Left ventricle myocardium superior (tissue), 1 donor: ENCODE results near the gene EPB41L3. TPM values are rescaled to one million over a fixed set of nuclear protein-coding genes. Genes with fewer than 3 reads are reported as not detected.
"Not testable (repeated sequence)": the region's sequence is repeated elsewhere in the genome, so short reads cannot be mapped to it uniquely, and the experiment has no call there.

Experiments used
- ATAC-seq: fragments of 200-7000 bp; cut with Tn5 transposase; one replicate; pipeline ENCODE4 v1.9.1; 2020; ENCODE audit warnings: mild to moderate bottlenecking, moderate library complexity
- DNase-seq: peaks from one replicate; pipeline ENCODE4 v3.0.0-alpha.2; 2020
- intact Hi-C: fragments of 100-400 bp; cut with micrococcal nuclease; formaldehyde crosslinking; loops from one replicate; pipeline ENCODE4 v1.11.0; 2022
- total RNA-seq: library from RNA; stranded (reverse); fragmentation: NEBNext Ultra II Directional; extraction: Animal tissue kit (Norgen Biotek cat#: 25700); gene quantifications from one replicate; pipeline ENCODE4 v1.2.1, GENCODE V29; 2021
- donor health status: DM: no; HTN: yes; CAD: no; lungs with severe emphysema.

The EPB41L3 gene
- total RNA-seq, 1 donor from 2014 or later, result 6.8 TPM

- no peak for ATAC-seq
- intact Hi-C loops, result no loop called here
- DNase-seq, result no peak
Measured at GRCh38 chr18:5537860-5538259, 5.9 kb downstream of the EPB41L3 start.

DNA sequence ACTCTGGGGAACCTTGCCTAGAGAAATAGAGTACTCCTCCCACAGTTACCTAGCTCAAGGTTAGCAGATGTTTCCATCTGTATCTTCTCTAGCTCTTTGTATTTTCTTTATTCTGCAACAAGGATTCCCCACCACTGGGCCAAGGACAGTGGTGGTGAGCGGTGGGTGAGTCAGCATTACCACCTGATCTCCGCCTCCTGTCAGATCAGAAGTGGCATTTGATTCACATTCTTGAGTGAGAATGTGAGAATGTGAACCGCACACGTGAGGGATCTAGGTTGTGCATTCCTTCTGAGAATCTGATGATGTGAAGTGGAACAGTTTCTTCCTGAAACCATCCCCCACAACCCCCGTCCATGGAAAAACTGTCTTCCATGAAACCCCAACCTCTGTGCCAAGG lies 9.0 kb downstream of the EPB41L3 start:
- DNase-seq (no peak), ATAC-seq (no peak)
- intact Hi-C loops, result no loop called here

GRCh38 chr18:5532066-5532465 lies 11.7 kb downstream of the EPB41L3 start:
- DNase-seq (no peak), ATAC-seq (no peak)
- intact Hi-C loops, result no loop called here

DNA sequence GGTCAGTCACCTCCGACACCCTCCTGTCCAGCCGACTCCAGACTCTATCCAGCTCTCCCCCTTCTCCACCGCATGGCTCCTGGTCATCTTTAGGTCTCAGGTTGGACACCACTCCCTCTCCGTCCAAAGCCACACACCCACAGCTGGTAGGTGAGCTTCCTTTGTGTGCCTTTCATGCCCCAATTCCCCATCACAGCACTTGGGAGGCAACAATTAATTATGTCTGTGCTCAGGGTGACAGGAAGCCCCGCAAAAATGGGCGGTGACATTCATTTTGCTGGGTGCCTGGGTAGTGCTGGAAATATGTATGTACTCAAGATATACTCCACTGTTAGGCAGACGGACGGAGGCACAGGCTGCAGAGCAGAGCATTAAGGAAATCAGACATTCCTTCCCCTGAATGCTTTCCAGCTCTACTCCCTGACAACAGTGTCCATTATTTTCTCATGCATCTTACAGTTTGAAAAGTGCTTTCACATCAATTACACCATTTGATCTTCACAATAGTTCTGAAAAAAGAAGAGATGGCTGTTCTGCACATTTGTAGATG lies 13.1 kb downstream of the EPB41L3 start:
- intact Hi-C loops, result loop anchor here (2.0 kb wide), 1 partner anchor 16 kb away; no protein-coding TSS in a partner anchor
- DNase-seq, result no peak

DNA sequence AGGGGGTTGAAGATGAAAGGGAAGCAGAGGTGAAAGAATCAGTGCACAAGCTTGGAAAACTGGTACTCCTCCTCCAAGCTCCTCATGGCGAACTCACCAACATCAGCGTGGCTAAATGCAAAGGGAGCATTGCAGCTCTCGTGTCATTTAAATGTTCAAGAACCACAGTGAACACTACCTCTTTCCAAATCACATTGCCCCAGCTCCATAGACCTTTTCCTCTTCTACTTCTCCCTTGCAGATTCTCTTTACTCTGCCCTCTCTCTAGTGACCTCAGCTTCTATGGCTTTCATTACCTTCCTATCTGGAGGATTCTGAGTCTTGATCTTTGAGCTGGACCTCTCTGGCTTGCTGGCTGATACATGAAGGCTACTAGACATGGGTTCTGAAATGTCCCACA lies 14.3 kb downstream of the EPB41L3 start:
- no peak for DNase-seq
- ATAC-seq, result no peak
- intact Hi-C loops, result no loop called here

More for the DNA sequence above, 13.1 kb downstream of the EPB41L3 start:
- ATAC-seq, result no peak

DNA sequence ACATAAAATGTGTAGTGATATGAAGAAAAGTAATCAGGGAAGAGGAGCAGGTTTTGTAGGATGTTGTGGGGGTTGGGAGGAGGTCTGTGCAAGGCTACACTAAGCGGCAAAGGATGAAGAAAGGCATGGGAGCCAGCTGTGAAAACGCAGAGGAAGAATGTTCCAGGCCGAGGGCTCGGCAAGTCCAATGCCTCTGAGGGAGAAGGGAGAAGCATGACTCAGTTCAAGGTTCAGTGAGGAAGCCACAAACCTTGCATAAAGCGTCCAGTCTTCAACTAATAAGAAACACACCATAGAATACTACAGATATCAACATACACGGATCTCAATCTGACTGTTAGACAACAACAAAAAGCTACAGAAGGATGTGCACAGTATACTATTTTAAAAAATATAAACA lies 16.2 kb downstream of the EPB41L3 start:
- intact Hi-C loops, result no loop called here
- DNase-seq (peak; percentile 42), ATAC-seq (peak; percentile 93)

DNA sequence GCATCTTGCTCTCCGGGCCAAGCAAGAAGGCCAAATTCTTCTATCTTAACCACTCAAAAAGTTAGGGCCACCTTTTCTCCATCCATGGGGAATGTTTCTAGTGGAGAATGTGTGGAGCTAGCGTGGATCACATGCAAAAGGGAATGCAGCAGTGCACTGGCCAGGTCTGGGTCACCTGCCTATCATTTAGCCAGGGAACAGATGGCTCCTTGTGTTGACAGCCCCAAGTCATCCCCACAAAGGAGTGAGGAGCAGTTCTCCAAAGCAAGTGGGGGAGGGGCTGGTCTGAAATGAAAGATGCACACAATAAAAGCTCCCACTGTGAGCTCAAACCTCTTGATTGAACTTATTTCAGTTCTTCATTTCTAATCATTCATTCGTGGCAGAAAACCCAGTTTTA lies 19.1 kb downstream of the EPB41L3 start:
- no peak for DNase-seq
- intact Hi-C loops, result no loop called here
- no peak for ATAC-seq

DNA sequence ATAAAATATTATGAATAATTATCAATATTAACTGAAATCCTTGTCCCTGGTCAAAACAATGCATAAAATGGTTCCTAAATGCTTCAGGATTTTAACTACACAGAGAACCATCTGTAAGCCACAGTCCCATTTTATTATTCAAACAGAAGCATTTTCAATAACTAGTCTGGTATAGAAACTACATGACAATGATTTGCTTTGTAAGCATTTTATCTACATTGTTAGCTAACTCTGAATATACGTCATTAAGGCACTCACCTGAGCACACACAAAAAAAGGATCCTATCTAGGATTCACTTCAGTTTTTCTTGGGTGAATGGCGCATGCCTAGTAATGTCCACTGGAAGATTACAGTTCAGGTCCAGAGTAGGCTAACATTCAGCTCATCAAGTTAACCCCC lies 22.8 kb downstream of the EPB41L3 start:
- intact Hi-C loops, result no loop called here
- ATAC-seq (no peak), DNase-seq (no peak)

- no peak for ATAC-seq
- intact Hi-C loops, result no loop called here
- no peak for DNase-seq
Measured at GRCh38 chr18:5520464-5520863, 23.3 kb downstream of the EPB41L3 start.

DNA sequence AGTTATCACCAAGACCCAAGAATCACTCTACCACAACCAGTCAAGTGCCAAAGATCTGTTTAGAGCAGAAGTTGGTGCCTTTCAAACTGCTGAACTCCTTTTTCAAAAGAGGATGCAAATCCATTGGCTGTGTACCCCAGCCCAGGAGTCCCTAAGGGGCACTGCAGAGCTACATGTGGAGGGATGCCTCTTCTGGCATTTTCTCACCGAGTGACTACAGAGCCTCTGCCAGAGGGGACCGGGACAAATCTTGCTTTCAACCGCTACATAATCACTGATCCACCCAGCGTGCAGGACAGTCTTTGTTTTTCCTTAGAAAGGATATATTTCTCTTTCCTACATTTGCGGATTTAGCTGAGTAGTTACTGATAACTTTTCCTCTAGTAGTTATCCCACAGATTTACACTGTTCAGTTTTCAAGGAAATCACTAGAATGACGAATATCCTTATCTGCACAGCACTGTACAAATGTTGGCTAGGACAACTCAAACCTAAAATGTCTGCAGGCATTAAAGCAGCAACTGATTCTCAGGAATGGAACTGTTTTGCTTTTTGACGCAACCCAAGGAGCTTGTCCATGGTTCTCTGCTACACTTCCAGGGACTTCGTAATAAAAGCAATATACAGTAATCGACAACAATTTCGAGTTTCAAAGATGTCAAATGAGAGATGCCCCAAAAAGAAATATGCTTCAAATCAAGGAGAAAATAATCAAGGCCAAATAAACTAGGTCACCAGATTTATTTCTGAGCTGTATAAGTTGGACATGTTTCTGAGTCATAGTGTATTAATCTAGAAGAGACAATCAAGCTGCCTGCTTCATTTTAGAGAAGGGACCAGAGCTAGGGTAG lies 24.1 kb downstream of the EPB41L3 start:
- intact Hi-C loops, result no loop called here
- ATAC-seq, result peak; percentile 83
- no peak for DNase-seq

GRCh38 chr18:5518899-5519371 lies 24.9 kb downstream of the EPB41L3 start:
- DNase-seq, result no peak
- intact Hi-C loops, result no loop called here
- ATAC-seq, result peak; percentile 77

DNA sequence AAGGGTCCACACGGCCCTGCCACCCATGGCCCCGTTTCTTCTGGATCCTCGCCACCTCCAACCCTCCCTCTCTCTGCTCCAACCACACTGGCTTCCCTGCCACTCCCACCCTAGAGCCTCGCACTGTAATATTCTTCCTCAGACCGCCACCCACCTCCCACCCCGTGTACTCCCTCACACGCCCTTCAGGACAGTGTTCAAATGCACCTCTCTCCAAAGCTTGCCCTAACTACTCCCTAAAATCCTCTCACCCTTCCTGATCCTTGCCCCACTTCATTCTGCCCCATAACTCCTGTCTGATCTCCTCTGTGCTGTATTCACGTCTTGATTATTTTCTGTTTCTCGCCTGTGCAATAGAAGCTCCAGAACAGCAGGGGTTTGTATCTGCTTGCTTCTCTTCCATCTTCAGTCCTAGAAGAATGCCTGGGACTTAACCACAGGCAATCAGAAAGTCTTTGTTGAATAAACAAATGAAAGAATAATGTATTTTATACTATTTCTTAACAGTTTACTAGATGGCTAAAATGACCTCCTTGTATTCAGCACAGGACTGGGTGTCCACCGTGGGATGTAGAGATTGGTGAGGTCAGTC lies 25.5 kb downstream of the EPB41L3 start:
- ATAC-seq, result no peak
- DNase-seq, result no peak
- intact Hi-C loops, result no loop called here

- ATAC-seq (no peak), DNase-seq (no peak)
- intact Hi-C loops, result no loop called here
Measured at GRCh38 chr18:5516841-5517240, 27.0 kb downstream of the EPB41L3 start.

DNA sequence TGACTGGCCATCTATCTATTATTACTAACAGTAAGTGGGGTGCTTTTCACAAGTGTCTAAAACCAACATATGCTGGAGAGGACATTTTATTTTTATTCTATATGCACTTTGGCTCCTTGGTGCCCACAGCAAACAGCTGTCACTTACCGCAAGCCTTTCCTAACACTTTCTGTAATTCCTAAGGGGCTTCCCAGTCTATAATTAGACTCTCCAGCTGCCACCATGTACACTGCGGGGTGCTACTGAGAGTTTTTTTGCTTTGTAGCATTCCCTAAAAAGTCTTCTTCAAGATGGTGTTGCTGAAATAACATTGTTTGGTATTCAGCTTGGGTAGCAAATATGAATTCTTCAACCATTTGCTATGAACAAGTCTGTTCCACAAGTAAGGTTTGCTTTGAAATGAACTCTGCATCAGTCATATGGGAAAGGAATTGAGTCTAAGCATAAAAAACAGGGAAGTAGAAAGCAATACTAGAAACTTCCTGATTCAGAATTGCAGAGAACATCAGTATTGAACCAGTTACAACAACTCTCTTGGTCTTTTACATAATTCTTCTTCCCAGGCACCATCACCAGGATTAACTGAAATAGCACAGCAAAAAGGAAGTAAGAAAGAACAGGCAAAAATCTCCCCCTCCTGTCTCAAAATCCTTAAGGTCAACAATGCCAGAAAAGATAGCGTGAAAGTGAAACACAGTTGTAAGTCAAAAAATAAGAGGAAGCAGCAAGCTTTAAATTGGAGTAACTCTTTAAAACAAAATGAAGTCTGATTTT lies 28.6 kb downstream of the EPB41L3 start:
- peak; percentile 31 for ATAC-seq
- intact Hi-C loops, result loop anchor here (2.0 kb wide), 1 partner anchor 16 kb away; no protein-coding TSS in a partner anchor

GRCh38 chr18:5513947-5514346 lies 29.9 kb downstream of the EPB41L3 start:
- ATAC-seq, result no peak
- intact Hi-C loops, result loop anchor here (2.0 kb wide), 1 partner anchor 17 kb away; no protein-coding TSS in a partner anchor
- no peak for DNase-seq

More for the DNA sequence above, 28.6 kb downstream of the EPB41L3 start:
- no peak for DNase-seq

DNA sequence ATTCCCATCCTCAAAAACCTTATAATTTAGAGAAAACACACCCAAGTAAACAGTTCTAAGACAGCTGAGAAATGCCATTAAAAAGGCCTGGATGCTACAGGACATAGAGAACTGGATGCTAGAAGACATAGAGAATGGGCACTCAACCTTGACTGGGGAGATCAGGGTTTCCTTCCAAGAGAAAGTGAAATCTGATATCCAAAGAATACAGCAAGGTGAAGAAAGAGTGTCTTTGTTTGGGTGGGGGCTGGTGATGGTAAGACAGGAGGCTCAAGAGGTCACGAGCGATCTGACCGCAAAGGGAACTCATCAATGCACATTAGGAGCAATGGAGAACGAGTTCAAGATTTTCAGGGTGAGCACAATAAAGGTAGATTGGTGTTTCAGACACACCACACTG lies 31.6 kb downstream of the EPB41L3 start:
- DNase-seq (no peak), ATAC-seq (no peak)
- intact Hi-C loops, result no loop called here

GRCh38 chr18:5511541-5511940 lies 32.3 kb downstream of the EPB41L3 start:
- intact Hi-C loops, DNase-seq, ATAC-seq: not testable (repeated sequence)

DNA sequence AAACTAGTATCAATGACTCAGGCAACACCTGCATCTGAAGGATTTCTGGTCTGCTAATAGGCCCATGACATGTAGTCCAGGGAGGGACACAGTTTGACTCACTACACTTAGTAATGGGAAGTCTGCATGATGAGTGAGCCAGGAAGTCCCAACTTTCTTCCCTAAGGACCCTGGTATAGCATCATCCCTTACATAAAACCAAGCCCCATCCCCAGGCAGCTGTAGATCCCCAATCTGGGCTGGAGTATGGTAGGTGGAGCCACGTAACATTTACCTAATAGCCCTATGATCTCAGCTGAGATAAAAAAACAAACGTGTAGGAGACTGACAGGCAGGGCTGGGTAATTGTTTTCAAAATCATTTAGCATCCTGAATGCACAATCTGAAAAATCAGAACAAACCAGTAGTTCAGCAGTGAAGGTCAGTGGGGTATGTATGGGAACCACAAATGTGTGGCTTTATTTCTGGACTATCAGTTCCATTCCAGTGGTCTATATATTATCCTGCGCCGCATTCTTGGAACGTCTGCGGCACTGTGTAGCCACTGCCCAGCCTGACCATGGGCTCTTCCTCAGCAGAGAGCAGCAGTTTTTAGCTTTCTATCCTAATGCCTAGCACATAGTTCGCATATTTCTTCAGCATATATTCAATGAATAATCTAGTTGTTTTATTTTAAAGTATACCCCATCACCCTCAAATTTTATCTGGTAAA lies 33.5 kb downstream of the EPB41L3 start:
- no peak for ATAC-seq
- no peak for DNase-seq
- intact Hi-C loops, result no loop called here

DNA sequence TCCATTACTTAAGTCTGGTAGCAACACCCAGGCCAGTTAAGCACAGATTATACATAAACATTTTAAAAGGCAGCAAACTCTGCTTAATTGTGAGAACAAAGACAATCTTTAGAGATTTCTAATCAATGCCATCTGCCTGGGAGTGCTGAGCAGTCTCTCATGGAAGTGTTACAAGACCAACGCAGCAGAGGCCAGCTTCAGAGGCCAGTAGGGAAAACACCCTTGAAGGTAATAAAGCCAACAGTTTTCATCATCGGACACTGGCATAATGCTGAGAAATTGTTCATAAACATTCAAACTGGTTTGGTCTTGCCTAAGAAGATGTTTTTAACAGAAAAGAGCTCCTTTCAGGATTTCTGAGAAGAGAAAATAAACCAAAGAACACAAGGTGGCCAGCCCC lies 35.0 kb downstream of the EPB41L3 start:
- DNase-seq (no peak), ATAC-seq (no peak)
- intact Hi-C loops, result no loop called here
